IMR-90 (cell line): Measurements from ENCODE around the gene TMEM212. TPM values are rescaled to one million over a fixed set of nuclear protein-coding genes. Genes with fewer than 3 reads are reported as not detected.

Experiments used
- ATAC-seq: fragments of 200-7000 bp; cut with Tn5 transposase; 2 replicates; pipeline ENCODE4 v1.9.1; 2020; ENCODE audit warnings: low read depth, mild to moderate bottlenecking, moderate library complexity
- BruUV-seq: library from RNA; stranded (reverse); fragments of 400-500 nt; replicated peaks from 2 replicates; lab custom pipeline; 2021; lab: Mats Ljungman, UMichigan
- CTCF ChIA-PET: fragments of 300-600 bp; formaldehyde crosslinking; extraction: SDS; loops from one replicate; lab custom pipeline; 2021; ENCODE audit warnings: antibody characterized with exemption; lab: Yijun Ruan, JAX
- POLR2A ChIA-PET: fragments of 300-600 bp; sonication (Branson Sonifier 250); formaldehyde crosslinking; loops from one replicate; lab custom pipeline; 2022; ENCODE audit warnings: antibody characterized with exemption; ENCODE audit not compliant: unreplicated experiment; lab: Charles Lee
- DNase-seq: peaks from one replicate; pipeline ENCODE4 v3.0.0; 2013
- H2AFZ ChIP-seq: replicated peaks from 2 replicates; pipeline ENCODE3; 2013; ENCODE audit warnings: low read length, mild to moderate bottlenecking; ENCODE audit not compliant: poor library complexity
- H2AK5ac ChIP-seq: 2 replicates; pipeline ENCODE4 v1.6.1; 2013; ENCODE audit warnings: low read depth, low read length, inconsistent platforms
- H2AK9ac ChIP-seq: replicated peaks from 2 replicates; pipeline ENCODE3; 2013; ENCODE audit warnings: mild to moderate bottlenecking, low read depth, low read length, moderate library complexity; ENCODE audit not compliant: poor library complexity
- H2BK120ac ChIP-seq: 2 replicates; pipeline ENCODE4 v1.6.1; 2013; ENCODE audit warnings: low read depth, low read length, inconsistent platforms
- H2BK15ac ChIP-seq: 3 replicates; pipeline ENCODE4 v1.6.1; 2013; ENCODE audit warnings: low read depth, low read length, inconsistent platforms
- H2BK20ac ChIP-seq: 2 replicates; pipeline ENCODE4 v1.6.1; 2013; ENCODE audit warnings: low read depth, mild to moderate bottlenecking, inconsistent platforms, low read length, moderate library complexity
- H2BK5ac ChIP-seq: 2 replicates; pipeline ENCODE4 v1.6.1; 2013; ENCODE audit warnings: mild to moderate bottlenecking, low read depth, low read length, inconsistent platforms; ENCODE audit not compliant: poor library complexity, severe bottlenecking
- H3K14ac ChIP-seq: replicated peaks from 2 replicates; pipeline ENCODE4 v1.6.1; 2013; ENCODE audit warnings: low read depth, low read length, inconsistent platforms
- H3K18ac ChIP-seq: 2 replicates; pipeline ENCODE4 v1.6.1; 2013; ENCODE audit warnings: low read depth, low read length, control low read depth
- H3K23ac ChIP-seq: 2 replicates; pipeline ENCODE4 v1.6.1; 2013; ENCODE audit warnings: low read depth, low read length, inconsistent platforms
- H3K27ac ChIP-seq: 2 replicates; pipeline ENCODE4 v1.5.1; 2013; ENCODE audit warnings: mild to moderate bottlenecking, control low read depth, low read length; ENCODE audit not compliant: insufficient read depth
- H3K27me3 ChIP-seq: 2 replicates; pipeline ENCODE4 v1.6.1; 2013; ENCODE audit warnings: low read length; ENCODE audit not compliant: control insufficient read depth, insufficient read depth
- H3K36me3 ChIP-seq: 2 replicates; pipeline ENCODE4 v1.6.1; 2013; ENCODE audit warnings: low read length, mixed read lengths; ENCODE audit not compliant: control insufficient read depth, insufficient read depth
- H3K4ac ChIP-seq: 2 replicates; pipeline ENCODE4 v1.6.1; 2013; ENCODE audit warnings: low read depth, low read length, inconsistent platforms
- H3K4me1 ChIP-seq: 2 replicates; pipeline ENCODE4 v1.6.1; 2013; ENCODE audit warnings: low read length, mixed read lengths; ENCODE audit not compliant: control insufficient read depth, insufficient read depth
- H3K4me2 ChIP-seq: 2 replicates; pipeline ENCODE4 v1.6.1; 2013; ENCODE audit warnings: low read depth, mild to moderate bottlenecking, control low read depth, low read length, moderate library complexity
- H3K4me3 ChIP-seq: 2 replicates; pipeline ENCODE4 v1.5.1; 2013; ENCODE audit warnings: low read depth, mild to moderate bottlenecking, control low read depth, low read length, moderate library complexity; ENCODE audit not compliant: insufficient read depth
- H3K56ac ChIP-seq: 2 replicates; pipeline ENCODE4 v1.6.1; 2013; ENCODE audit warnings: low read length, inconsistent platforms; ENCODE audit not compliant: insufficient read depth; ENCODE audit errors: extremely low read depth
- H3K79me1 ChIP-seq, 2 experiments: 2 replicates each; pipeline ENCODE4 v1.6.1; 2013; ENCODE audit warnings: low read length in 2 of 2, inconsistent platforms in 1 of 2, low read depth in 1 of 2
- H3K9ac ChIP-seq: 2 replicates; pipeline ENCODE4 v1.6.1; 2013; ENCODE audit warnings: low read depth, low read length, control low read depth
- H3K9me1 ChIP-seq: 2 replicates; pipeline ENCODE4 v1.6.1; 2013; ENCODE audit warnings: low read length, inconsistent platforms; ENCODE audit not compliant: insufficient read depth
- H3K9me3 ChIP-seq: 2 replicates; pipeline ENCODE4 v1.6.1; 2013; ENCODE audit warnings: low read length; ENCODE audit not compliant: control insufficient read depth, insufficient read depth
- H4K20me1 ChIP-seq: 2 replicates; pipeline ENCODE4 v1.6.1; 2013; ENCODE audit warnings: low read length, inconsistent platforms; ENCODE audit not compliant: insufficient read depth
- H4K5ac ChIP-seq: 2 replicates; pipeline ENCODE4 v1.6.1; 2013; ENCODE audit warnings: mild to moderate bottlenecking, low read depth, low read length, control low read depth
- H4K8ac ChIP-seq, 2 experiments: 2 replicates each; pipeline ENCODE4 v1.6.1; 2013; ENCODE audit warnings: low read depth in 2 of 2, low read length in 2 of 2, control low read depth in 1 of 2, inconsistent platforms in 1 of 2
- H4K91ac ChIP-seq: 2 replicates; pipeline ENCODE4 v1.6.1; 2013; ENCODE audit warnings: low read depth, low read length, inconsistent platforms; ENCODE audit not compliant: insufficient read depth
- BHLHE40 ChIP-seq: fragments of 150-350 bp; IDR thresholded peaks from 2 replicates; pipeline ENCODE4 v1.6.1; 2016; ENCODE audit warnings: mild to moderate bottlenecking, low read depth, low read length
- CEBPB ChIP-seq: IDR thresholded peaks from 2 replicates; pipeline ENCODE4 v1.6.1; 2012; ENCODE audit warnings: low read depth, low read length, improper control_type of control experiment
- MAFK ChIP-seq: IDR thresholded peaks from 2 replicates; pipeline ENCODE4 v1.6.1; 2012; ENCODE audit warnings: low read depth, low read length, improper control_type of control experiment
- MXI1 ChIP-seq: IDR thresholded peaks from 2 replicates; pipeline ENCODE4 v1.6.1; 2012; ENCODE audit warnings: low read depth, mild to moderate bottlenecking, low read length, moderate library complexity, borderline replicate concordance
- RAD21 ChIP-seq: IDR thresholded peaks from 2 replicates; pipeline ENCODE4 v1.6.1; 2012; ENCODE audit warnings: low read length, improper control_type of control experiment
- RCOR1 ChIP-seq: IDR thresholded peaks from 2 replicates; pipeline ENCODE4 v1.6.1; 2012; ENCODE audit warnings: mild to moderate bottlenecking, low read length, improper control_type of control experiment; ENCODE audit not compliant: insufficient replicate concordance
- RFX5 ChIP-seq: IDR thresholded peaks from 2 replicates; pipeline ENCODE4 v1.8.0; 2012; ENCODE audit warnings: low read depth, mild to moderate bottlenecking, low read length, moderate library complexity
- WGBS, 2 experiments: methylation state at CpG; one replicate each; pipeline versions ENCODE4 v1.1.5 to v1.1.7; 2013; ENCODE audit warnings: missing lambda C conversion rate in 2 of 2; ENCODE audit not compliant: insufficient read length in 1 of 2; ENCODE audit errors: extremely low coverage in 2 of 2; 5-methylcytosine and 5-hydroxymethylcytosine counted together
- dilution Hi-C: fragments of 300-500 bp; cut with HindIII; formaldehyde crosslinking; loops from one replicate; pipeline ENCODE4 v1.14.3; 2018; ENCODE audit warnings: low sequenced_read_pairs; ENCODE audit not compliant: unreplicated experiment
- in situ Hi-C: fragments of 300-500 bp; cut with MboI; formaldehyde crosslinking; loops from 3 replicates; pipeline ENCODE4 v1.14.3; 2019; ENCODE audit warnings: low sequenced_read_pairs, inconsistent platforms, mixed read lengths
- intact Hi-C: fragments of 100-400 bp; cut with micrococcal nuclease; formaldehyde crosslinking; loops from 2 replicates; pipeline ENCODE4 v1.10.0; 2022
- polyA plus RNA-seq, 3 experiments: library from polyadenylated mRNA; depleted of rRNA; stranded (reverse); fragments of >200 nt; gene quantifications; 2 replicates each; pipeline ENCODE4 v1.2.3, GENCODE V29; 2012; ENCODE audit warnings: low replicate concordance in 1 of 3
- total RNA-seq: library from RNA; depleted of rRNA; stranded (reverse); fragments of >200 nt; gene quantifications from 2 replicates; pipeline ENCODE4 v1.2.3, GENCODE V29; 2012

Gene TMEM212
- total and polyA plus RNA-seq, 2 of the 4 experiments (the other 2 are of a cell fraction) = not detected

DNA sequence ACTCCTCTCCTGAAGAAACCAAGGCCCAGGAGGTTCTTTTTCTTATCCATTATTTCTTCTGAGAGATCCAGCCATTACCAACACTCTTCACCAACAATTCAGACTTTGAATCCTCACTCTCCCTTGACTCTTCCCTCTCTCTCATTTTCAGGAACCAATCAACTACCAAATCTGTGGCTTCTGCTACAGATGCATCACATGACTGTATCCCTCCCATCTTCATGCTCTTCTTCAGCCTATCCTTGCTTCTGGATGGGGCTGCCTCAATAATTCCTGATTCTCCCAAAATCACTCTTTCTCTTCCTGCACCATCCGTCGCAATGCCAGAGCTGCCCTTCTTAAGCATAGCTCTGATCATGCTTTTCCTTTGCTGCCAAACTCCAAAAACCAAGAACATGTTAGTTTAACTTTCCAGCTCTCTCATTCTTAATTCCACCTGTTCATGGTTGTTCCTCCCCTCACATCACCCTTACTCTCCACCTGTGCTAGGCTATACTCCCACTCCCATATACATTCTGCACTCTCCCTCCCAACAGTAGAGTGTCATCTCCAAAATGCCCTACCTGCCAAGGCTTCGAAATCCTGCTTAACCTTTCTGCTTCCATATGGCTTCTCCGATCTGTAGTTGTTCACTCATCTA, 46.4 kb upstream of the TMEM212 start:
- H2BK20ac ChIP-seq = no peak overlapping the region
- WGBS, 2 experiments = 95% methylated on average over 2 of the region's 4 CpGs; no CpG with 5 or more reads in 1 of the 2 experiments
- no peak overlapping the region for H2BK120ac ChIP-seq
- CTCF ChIA-PET = no interaction called here
- intact Hi-C loops (no loop called here), dilution Hi-C loops (no loop called here), in situ Hi-C loops (no loop called here)
- H3K27ac ChIP-seq = no peak overlapping the region
- no peaks in the 10 kb centered on the region for H4K20me1 ChIP-seq
- no peak overlapping the region for H4K8ac ChIP-seq
- H2AK5ac ChIP-seq = no peak overlapping the region; the same call in 1 of the 2 replicates
- H3K36me3 ChIP-seq = no peaks in the 10 kb centered on the region; the same call in 1 of the 2 replicates
- H3K9me3 ChIP-seq = no peaks in the 10 kb centered on the region
- H3K4me3 ChIP-seq = no peak overlapping the region
- H2BK5ac ChIP-seq = no peak overlapping the region
- H4K91ac ChIP-seq = no peak overlapping the region
- H3K9ac ChIP-seq = no peak overlapping the region
- ATAC-seq = no peak
- H4K5ac ChIP-seq = no peak overlapping the region
- H3K14ac ChIP-seq = peak overlapping the region; percentile 23; the same call in 1 of the 2 replicates
- H3K9me1 ChIP-seq = peaks cover 14% of the 10 kb centered on the region
- H2BK15ac ChIP-seq = no peak overlapping the region
- H3K4me2 ChIP-seq = no peak overlapping the region
- H2AK9ac ChIP-seq = no peak overlapping the region
- H3K4me1 ChIP-seq = peaks cover 19% of the 10 kb centered on the region
- H3K18ac ChIP-seq = no peak overlapping the region
- no peak overlapping the region for H3K4ac ChIP-seq
- TF ChIP-seq RCOR1 = no peak
- TF ChIP-seq RAD21 = no peak
- no peak for TF ChIP-seq CEBPB
- TF ChIP-seq MAFK = no peak
- TF ChIP-seq MXI1 = no peak
- no peak for TF ChIP-seq BHLHE40
- TF ChIP-seq RFX5 = no peak
- no peak for DNase-seq
- H2AFZ ChIP-seq = no peak overlapping the region
- H3K23ac ChIP-seq = 0 out of 2 replicates have a peak overlapping the region, but pooled peaks have one; percentile 15
- no TSS peak for BruUV-seq
- peaks cover 23 to 37% of the 10 kb centered on the region in 2 experiments for H3K79me1 ChIP-seq
- POLR2A ChIA-PET = no interaction called here
- H3K56ac ChIP-seq = no peak overlapping the region
- no peaks in the 10 kb centered on the region for H3K27me3 ChIP-seq
